HG03378 (cell line): ENCODE results near the gene CCDC172.

Experiments
- ATAC-seq: cut with Tn5 transposase; IDR thresholded peaks from one replicate; pipeline ENCODE4 v1.9.1; 2021; ENCODE audit warnings: mild to moderate bottlenecking, moderate library complexity; ENCODE audit not compliant: unreplicated experiment

CCDC172 gene

GRCh38 chr10:116429288-116429977 lies 105.2 kb downstream of the CCDC172 start:
- no peak for ATAC-seq
